OCI-M2 (cell line): Measurements from ENCODE around the gene ZNF200.
"Not testable (repeated sequence)": the region's sequence is repeated elsewhere in the genome, so short reads cannot be mapped to it uniquely, and the experiment has no call there.

Experiments used
- DNase-seq: peaks from one replicate; lab custom pipeline; 2025; ENCODE audit not compliant: unreplicated experiment; lab: John Stamatoyannopoulos, UW

Gene ZNF200

DNA sequence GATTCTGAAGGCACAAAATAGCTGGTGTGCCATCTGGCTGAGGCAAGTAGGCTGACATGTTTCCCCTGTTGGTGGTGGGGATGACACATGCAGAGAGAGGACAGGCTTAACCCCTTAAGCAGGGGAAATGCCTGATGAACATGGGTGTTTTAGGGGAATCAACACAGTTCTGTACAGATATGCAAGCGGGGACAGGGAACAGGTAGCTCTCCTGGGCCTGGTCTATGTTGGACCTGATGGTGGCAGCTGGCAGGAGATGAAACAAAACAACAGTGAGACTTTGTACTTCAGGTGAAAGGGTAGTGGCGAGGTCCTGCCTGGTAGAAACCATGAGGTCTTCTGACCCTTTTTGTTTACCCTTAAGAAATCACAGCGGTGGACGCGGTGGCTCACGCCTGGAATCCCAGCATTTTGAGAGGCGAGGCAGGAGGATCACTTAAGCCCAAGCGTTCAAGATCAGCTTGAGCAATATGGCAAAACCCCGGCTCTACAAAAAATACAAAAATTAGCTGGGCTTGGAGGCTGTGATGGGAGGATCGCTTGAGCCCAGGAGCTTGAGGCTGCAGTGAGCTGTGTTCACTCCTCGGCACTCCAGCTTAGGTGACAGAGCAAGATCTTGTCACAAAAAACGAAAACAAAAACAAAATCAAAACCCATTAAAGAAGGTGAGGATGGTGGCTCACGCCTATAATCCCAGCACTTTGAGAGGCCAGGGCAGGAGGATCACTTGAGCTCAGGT is 36.5 kb downstream of the ZNF200 start:
- DNase-seq: no peak

DNA sequence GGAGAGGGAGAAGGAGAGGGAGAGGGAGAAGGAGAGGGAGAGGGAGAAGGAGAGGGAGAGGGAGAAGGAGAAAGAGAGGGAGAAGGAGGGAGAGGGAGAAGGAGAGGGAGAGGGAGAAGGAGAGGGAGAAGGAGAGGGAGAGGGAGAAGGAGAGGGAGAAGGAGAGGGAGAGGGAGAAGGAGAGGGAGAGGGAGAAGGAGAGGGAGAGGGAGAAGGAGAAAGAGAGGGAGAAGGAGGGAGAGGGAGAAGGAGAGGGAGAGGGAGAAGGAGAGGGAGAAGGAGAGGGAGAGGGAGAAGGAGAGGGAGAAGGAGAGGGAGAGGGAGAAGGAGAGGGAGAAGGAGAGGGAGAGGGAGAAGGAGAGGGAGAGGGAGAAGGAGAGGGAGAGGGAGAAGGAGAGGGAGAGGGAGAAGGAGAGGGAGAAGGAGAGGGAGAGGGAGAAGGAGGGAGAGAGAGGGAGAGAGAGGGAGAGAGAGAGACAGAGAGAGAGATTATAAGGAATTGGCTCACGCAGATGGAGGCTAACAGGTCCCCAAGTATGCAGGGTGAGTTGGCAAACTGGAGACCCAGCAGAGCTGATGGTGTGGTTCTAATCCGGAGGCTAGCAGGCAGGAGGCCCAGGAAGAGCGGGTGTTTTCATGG is 37.1 kb downstream of the ZNF200 start:
- not testable (repeated sequence) for DNase-seq

DNA sequence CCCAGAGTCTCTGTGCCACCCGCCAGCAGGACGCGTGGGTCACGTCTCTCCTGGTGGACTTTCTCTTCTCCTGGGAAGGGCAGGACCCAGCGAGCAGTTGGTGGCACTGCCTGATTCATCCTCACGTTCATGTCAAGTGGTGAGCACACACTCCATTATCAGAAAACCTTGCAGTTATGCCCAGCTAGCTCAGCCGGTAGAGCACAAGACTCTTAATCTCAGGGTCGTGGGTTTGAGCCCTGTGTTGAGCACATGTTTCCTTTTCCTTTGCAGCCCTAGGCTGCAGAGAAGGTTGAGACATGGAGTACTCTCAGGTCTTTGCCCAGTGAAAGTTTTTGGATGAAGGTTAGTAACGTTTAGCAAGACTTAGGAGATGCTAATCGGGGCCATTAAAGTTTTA is 39.0 kb downstream of the ZNF200 start:
- DNase-seq: no peak

DNA sequence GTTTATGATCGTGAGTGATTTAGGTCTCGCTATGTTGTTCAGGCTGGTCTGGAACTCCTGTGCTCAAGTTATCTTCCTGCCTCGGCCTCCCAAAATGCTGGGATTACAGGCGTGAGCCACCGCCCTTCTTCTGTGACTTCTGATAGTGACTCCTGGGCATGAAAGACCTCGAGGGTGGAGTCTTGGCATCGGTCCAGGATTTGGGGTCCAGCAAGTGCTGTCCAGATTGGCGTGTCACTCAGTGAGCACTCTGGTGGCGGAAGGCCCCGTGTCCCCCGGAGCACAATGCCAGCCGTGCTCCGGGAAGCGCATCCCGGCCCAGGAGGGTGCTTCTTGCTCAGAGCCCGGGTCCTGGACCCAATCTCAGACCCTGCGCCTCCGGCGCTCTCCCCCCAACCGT is 40.2 kb downstream of the ZNF200 start:
- no peak for DNase-seq

DNA sequence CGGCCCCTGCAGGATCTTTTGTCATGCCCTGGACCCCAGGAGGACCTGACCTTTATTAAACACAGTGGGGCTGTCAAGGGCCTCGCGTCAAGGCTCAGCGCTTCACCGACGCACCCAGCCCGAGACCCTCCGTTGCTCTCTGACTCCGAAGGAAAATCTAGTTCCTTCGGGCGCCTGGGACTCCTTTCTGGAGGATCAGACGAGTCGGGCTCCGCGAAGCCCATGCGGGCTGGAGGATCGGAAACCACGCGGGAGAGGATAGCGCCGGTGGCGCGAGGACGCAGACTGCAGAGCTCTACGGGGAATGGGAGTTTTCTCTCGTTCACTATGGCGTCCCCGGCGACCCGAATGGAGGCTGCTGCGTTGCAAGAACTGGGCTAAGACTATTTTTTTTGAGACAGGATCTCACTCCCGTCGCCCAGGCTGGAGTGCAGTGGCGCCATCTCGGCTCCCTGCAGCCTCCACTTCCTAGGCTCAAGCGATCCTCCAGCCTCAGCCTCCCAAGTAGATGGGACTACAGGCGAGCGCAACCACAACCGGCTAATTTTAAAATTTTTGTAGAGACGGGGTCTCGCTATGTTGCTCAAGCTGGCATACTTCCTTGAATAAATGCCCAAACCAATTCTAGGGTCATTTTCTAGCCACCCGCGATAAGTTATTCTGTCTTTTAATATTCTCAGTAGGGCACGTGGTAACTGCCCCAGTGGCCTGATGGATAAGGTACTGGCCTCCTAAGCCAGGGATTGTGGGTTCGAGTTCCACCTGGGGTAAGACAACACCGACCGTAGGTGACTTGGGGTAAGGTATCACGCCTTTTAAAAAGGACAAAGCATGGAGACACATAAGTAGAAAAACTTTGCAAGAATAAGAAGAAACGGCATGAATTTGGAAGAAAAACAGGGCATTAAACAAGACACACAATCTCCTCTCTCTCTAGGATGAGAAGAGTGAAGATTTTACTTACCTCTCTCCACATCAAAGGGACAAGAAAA is 41.4 kb downstream of the ZNF200 start:
- no peak for DNase-seq

DNA sequence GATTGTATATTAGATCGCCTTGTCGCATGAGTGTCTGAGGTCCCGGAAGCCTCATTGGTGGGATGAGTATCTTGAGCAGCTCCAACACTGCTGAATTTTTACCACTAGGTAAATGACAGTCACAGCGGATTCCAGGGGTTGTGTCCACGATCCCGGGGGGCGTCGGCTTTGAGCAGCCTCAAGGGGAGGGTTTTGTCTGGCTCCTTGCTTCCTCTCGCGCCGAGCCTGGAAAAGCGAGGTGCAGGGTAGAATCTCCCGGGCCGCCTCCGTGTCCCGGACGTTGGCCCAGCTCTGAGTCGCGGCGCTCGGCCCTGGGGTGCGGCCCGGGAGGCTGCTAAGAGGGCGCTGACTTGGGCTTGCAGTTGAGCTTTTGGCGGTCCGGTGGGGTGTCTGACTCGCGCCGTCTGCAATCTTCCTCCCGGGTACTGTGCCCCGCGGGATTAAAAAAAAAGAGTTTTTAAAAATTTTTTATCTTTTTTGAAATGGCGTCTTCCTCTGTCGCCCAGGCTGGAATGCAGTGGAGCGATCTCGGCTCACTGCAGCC is 42.4 kb downstream of the ZNF200 start:
- no peak for DNase-seq

DNA sequence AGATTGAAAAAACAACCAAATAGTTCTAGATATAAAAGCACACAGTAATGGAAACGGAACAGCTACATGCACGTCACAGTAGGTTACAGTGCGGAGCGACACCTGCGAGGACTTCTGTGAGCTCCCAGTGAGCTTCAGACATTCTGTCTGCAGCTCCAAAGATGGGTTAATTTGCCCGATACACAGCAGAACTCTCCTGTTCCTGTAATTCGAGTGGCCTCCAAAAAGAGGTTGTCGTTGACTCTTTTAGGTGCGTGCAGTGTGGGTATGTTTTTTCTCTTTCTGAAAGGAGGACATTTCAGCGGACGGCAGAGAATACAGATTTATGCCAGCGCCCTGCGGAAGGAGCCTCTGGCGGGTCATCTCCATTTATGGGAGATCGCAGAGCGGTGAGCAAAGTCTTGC is 44.0 kb downstream of the ZNF200 start:
- DNase-seq: no peak

DNA sequence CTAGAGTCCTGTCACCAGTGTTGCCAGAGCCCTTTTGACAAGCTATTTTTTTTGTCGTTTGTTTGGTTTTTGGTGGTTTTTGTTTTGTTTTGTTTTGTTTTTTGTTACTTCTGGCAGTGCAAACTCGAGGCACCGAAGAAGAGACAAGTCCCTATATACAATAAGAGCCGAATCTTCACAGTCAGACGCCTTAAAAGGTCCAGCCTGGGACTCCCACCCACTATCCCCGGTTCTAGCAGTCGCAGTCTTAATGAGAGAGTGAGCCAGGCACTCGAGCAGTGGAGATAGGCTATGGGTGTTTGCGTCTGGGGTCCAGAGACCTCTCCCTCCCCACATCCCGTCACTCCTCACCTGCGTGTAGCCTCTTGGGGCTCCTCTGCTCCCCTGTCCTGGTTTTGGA is 45.1 kb downstream of the ZNF200 start:
- DNase-seq: no peak

DNA sequence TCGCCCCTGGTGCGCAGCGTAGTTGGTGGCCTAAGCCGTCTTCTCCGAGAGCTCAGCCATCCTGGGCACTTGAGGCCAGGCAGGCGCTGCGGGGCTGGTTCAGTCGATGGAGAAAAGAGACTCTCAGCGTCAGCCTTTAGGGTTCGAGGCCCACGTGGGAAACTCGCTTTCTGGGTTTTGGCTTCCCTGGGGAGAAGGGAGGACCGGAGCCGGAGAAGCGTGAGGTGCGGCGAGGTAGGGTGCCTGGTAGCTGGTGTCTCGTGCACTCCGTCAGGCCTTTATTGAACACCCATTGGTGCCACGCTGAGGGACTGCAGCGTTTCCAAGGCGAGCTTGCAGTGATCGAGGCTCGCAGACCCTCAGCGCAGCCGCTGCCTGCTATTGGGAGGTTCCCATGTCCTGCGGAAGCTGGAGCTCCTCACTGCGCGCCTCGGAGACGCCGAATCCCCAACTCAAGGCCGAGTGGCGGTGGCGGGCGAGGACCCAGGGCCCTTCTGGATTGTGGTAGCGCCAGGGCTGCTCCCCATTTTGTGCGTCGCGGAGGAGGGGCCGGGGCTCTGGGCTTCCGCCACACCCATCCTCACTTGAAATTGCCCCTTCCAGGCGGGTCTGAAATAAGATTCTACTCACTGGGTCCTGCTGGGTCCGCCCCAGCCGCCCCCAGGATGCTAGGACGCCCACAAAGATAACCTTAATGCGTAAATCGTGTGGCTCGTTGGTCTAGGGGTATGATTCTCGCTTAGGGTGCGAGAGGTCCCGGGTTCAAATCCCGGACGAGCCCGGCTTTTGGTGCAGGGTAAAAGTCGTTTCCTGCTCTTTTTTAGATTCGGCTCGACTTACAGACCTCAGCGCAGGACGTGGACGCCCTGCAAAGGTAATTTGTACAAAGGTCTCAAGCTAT is 45.8 kb downstream of the ZNF200 start:
- no peak for DNase-seq

DNA sequence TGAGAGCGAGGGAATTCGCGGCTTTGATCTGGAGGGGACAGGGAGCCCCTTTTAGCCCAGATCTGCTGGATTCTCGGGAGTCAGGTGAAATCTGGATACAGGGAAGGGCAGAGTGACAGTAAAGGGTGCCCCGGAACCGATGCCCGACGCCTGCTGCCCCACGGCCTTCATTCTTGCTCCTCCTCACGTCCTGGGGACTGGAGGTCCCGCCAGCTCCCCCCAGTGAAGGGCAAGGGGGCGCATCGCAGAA is 46.4 kb downstream of the ZNF200 start:
- no peak for DNase-seq

DNA sequence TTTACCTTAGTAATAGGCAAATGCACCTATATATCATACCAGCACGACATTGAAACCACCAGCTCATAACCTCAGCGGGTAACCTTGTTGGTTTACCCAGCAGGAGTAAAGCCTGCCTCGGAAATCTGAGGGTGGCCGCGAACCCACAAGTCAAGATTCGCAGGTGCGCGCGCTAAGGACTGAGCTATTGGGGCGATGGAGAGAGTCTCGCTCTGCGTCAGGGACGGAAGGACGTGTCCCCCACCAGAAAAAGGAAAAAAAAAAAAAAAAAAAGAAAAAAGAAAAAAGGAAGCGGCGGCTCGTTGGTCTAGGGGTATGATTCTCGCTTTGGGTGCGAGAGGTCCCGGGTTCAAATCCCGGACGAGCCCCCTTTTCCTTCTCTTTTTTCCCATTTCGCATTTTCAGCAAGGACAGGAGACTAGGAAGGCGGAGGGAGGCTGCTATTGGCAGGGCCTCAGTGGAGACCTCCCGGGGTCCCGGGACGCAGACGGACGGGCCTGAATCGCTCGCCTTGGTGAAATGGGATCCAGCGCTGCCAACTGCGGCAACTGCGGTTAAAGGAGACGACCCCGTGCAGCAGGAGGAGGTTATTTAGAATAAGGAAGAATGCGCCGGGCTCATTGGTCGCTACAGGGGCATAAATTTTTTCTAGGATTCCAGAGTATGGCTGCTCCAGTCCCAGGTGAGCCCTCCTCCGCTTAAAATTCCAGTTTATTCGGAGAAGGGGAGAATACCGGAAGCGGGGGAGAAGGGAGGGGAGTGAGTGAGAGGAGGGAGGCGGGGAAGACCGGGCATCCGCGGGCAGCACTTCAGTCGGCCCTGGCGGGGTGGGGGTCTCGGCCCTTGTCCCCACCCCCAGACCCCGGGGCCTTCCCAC is 46.9 kb downstream of the ZNF200 start, which contains the start of gene OR1F1:
TSS of gene OR1F1 (plus strand) at position 407 of the 877 bp plus-strand sequence.
- DNase-seq: no peak

DNA sequence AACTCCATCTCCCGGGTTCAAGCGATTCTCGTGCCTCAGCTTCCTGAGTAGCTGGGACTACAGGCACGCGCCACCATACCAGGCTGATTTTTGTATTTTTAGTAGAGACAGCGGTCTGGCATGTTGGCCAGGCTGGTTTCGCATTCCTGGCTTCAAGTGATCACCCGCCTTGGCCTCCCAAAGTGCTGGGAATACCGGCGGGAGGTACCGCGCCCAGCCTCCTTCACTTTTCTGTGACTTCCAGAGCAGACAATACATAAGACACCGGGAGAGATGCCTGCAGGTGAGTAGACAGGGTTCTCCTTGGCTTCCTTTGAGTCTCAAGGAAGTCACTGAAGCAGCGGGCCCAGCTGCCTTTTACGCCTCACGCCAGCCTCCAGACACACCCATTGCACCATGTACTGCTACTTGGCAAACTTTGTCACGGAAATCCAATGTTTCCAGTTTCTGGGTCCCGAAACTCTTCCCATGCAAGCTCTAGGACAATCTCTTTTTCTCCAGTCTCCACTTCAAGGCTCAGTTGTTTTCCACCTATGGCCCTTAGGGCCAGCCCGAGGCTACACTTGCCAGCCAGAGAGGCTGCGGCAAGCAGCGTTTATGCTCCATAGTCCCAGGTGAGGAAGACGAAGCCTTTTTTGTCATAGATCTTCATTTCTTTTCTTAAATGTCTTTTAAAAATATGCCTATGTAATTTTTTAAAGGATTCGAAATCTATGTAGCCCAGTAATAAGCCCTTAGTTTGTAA is 47.8 kb downstream of the ZNF200 start:
- DNase-seq: no peak

DNA sequence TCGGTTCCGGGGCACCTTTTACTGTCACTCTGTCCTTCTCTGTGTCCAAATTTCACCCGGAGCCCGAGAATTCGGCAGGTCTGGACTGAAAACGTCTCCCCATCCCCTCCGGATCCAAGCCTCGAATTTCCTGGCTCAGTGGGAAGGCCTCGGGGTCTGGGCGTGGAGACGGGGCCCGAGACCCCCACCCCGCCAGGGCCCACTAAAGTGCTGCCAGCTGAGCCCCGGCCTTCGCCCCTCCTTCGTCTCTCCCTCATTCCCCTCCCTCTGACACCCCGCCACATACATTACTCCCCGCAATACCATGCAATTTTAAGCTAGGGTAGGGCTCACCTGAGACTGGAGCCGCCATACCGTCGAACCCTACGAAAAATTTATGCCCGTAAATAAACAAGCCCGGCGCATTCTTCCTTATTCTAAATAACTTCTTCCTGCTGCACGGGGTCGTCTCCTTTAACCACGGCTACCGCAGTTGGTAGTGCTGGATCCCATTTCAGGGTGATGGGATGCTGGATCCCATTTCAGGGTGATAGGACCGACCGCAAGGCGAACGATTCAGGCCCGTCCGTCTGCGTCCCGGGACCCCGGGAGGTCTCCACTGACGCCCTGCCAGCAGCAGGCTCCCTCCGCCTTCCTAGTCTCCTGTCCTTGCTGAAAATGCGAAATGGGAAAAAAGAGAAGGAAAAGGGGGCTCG is 51.4 kb downstream of the ZNF200 start:
- DNase-seq: no peak

DNA sequence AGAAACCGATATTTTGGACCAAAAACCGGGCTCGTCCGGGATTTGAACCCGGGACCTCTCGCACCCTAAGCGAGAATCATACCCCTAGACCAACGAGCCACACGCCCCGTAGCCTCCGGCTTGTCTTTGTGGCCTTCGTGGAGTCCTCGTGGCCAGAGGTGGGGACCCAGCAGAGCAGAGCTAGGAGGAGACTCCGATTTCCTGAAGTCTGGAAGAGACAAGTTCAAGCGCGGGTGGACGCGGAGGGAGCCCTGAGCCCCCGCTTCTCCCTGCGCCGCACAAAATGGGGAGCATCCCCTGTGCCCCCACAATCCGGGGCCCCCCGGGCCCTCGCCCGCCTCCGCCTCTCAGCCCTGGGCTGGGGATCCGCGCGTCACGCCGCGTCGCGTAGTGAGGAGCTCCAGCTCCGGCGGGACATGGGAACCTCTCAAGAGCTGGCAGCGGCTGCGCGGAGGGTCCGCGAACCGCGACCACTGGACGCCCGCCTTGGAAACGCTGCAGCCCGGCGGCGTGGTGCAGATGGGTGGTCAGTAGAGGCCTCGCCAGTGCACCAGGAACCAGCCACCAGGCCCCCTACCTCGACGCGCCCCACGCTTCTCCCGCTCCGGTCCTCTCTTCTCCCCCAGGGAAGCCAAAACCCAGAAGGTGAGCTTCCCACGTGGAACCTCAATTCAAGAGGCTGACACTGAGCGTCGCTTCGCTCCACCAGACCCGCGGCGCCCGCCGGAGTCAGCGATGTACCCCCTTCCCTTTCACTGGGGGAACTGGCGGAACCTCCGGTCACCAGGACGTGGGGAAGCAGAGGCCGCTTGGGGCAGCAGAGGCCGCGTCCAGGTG is 52.1 kb downstream of the ZNF200 start:
- DNase-seq: no peak

DNA sequence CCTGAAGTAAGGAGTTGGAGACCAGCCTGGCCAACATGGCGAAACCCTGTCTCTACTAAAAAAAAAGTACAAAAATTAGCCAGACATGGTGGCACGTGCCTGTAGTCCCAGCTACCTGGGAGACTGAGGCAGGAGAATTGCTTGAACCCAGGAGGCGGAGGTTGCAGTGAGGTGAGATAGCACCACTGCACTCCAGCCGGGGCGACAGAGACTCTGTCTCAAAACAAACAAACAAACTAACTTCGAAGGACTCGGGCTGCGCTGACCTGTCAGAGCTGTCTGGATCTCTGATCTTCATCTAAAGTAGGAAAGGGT is 52.7 kb downstream of the ZNF200 start:
- DNase-seq: not testable (repeated sequence)

DNA sequence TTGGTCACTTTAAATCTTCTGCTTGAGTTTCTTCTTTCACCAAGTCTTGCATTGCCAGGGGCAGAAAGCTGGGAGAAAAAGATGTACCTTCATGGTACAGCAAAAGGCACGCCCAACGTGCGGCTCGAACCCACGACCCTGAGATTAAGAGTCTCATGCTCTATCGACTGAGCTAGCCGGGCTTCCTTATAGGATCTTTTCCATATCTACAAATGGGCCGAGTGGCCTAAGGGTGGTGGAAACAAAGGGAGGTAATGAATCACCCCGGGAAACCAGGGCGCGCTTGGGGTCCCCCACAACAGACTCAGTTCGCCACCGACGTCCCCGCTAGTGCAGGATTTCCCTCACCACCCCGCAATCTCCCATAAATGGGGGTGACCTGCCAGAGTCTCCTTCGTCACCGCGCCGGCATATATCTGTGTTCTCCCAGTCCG is 54.5 kb downstream of the ZNF200 start:
- no peak for DNase-seq

DNA sequence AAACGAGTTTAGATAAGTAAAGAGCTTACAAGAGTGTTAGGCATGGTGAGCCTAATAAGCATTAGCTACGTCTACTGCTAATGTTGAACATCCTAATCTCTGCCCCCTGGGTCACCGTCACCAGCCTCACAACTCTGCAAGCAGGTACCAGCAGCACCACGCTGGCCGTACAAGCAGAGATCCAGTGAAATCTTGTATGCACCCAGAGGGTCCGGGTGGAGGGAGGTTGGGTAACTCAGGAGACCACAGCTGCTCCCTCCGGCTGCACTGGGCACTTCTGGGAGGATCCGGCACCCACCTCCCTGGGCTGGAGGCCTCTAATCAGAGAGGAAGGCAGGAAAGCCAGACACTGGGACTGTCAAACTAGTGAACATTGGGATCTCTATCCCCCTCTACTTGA is 55.3 kb downstream of the ZNF200 start:
- DNase-seq: no peak
